ENCODE measurements around the gene KDM4B. TPM values are rescaled to one million over a fixed set of nuclear protein-coding genes. Genes with fewer than 3 reads are reported as not detected.

KDM4B gene
- total RNA-seq, 1 experiment from 2014 or later = 43.7 TPM

DNA sequence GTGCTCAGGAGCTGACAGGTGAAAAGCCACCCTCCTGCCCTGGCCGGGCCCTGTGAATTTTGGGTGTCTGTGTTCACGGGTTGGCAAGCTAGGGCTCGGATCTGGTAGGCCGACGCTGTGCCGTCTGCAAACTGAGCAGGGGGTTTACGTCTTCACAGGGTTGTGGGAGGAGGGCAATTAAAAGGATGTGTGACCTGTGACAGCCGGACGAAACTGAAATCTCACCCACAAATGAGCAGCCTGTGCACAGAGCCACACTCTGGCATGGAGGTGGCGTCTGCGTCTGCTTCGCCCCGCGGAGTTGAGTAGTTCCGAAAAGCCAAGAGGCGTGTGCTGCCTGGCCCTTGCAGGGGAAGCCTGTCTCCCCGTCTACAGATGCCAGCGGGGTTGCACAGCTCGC, 117.3 kb downstream of the KDM4B start:
- H4K91ac ChIP-seq (ENCODE audit: insufficient read length, low read depth, low read length) = no peak overlapping the region
- no peak overlapping the region for H3K23ac ChIP-seq (ENCODE audit: insufficient read length, low read depth, low read length)
- H3K23me2 ChIP-seq (ENCODE audit: insufficient read length, low read depth, low read length, poor library complexity, severe bottlenecking) = no peaks in the 10 kb centered on the region
- H3K79me2 ChIP-seq (ENCODE audit: insufficient read depth, low read length) = no peaks in the 10 kb centered on the region
- no peak overlapping the region for H4K8ac ChIP-seq (replicated peaks; ENCODE audit: insufficient read length, low read depth, low read length)
- no peak overlapping the region for H2BK20ac ChIP-seq (ENCODE audit: low read depth, low read length, poor library complexity, severe bottlenecking)
- no peak overlapping the region for H4K5ac ChIP-seq (ENCODE audit: insufficient read length, low read depth, low read length)
- no peak overlapping the region; a peak in 1 of 7 replicates for H3K27ac Mint-ChIP-seq
- no peaks in the 10 kb centered on the region for H4K20me1 ChIP-seq (ENCODE audit: control insufficient read depth, insufficient read depth, insufficient read length)
- peaks cover 0 to 21% (median 21%) of the 10 kb centered on the region in 3 experiments; a peak in 4 of 7 replicates for H3K36me3 Mint-ChIP-seq (ENCODE audit: insufficient read depth in 1 of 3, low read depth in 3 of 3)
- H3K4me2 ChIP-seq (ENCODE audit: insufficient read depth, insufficient read length, low read length) = no peak overlapping the region
- H3K4ac ChIP-seq (ENCODE audit: low read depth, low read length) = no peak overlapping the region
- H3T11ph ChIP-seq (ENCODE audit: low read length) = no peak overlapping the region
- H2AFZ ChIP-seq (ENCODE audit: low read length) = no peak overlapping the region
- H3K4me1 Mint-ChIP-seq = peaks cover 5 to 35% of the 10 kb centered on the region in 2 experiments; a peak in 3 of 4 replicates
- H3K9me3 Mint-ChIP-seq = no peaks in the 10 kb centered on the region; a peak in 1 of 5 replicates
- DNase-seq = no peak
- H2BK12ac ChIP-seq (ENCODE audit: insufficient read length, low read depth, low read length) = no peak overlapping the region
- H3K56ac ChIP-seq (ENCODE audit: insufficient read length, low read depth, low read length) = no peak overlapping the region
- no peak overlapping the region for H3K9ac ChIP-seq (ENCODE audit: extremely low read depth, insufficient read length, low read length)
- H3K18ac ChIP-seq (ENCODE audit: insufficient read length, low read depth, low read length) = no peak overlapping the region
- H3K4me1 ChIP-seq (ENCODE audit: insufficient read depth, low read length) = no peaks in the 10 kb centered on the region
- no CpG with 5 or more reads among the region's 19 CpGs for WGBS (ENCODE audit: extremely low coverage, insufficient read length, low lambda C conversion rate)
- H3K14ac ChIP-seq (ENCODE audit: insufficient read depth, low read length) = no peak overlapping the region
- H2AK5ac ChIP-seq (ENCODE audit: insufficient read length, low read length) = no peak overlapping the region
- no peaks in the 10 kb centered on the region for H3K79me1 ChIP-seq (ENCODE audit: insufficient read depth, low read depth, low read length, poor library complexity, severe bottlenecking)
- H3K9me3 ChIP-seq (ENCODE audit: control insufficient read depth, low read depth, low read length) = no peaks in the 10 kb centered on the region
- no peak overlapping the region for H2BK5ac ChIP-seq (ENCODE audit: insufficient read length, low read length)
- H3K27ac ChIP-seq (ENCODE audit: insufficient read length, low read depth, low read length) = no peak overlapping the region
- no peak overlapping the region for H2BK15ac ChIP-seq (ENCODE audit: low read depth, low read length)
- H3K27me3 Mint-ChIP-seq (ENCODE audit: low read depth) = no peaks in the 10 kb centered on the region
- TF ChIP-seq, protein P1, sequence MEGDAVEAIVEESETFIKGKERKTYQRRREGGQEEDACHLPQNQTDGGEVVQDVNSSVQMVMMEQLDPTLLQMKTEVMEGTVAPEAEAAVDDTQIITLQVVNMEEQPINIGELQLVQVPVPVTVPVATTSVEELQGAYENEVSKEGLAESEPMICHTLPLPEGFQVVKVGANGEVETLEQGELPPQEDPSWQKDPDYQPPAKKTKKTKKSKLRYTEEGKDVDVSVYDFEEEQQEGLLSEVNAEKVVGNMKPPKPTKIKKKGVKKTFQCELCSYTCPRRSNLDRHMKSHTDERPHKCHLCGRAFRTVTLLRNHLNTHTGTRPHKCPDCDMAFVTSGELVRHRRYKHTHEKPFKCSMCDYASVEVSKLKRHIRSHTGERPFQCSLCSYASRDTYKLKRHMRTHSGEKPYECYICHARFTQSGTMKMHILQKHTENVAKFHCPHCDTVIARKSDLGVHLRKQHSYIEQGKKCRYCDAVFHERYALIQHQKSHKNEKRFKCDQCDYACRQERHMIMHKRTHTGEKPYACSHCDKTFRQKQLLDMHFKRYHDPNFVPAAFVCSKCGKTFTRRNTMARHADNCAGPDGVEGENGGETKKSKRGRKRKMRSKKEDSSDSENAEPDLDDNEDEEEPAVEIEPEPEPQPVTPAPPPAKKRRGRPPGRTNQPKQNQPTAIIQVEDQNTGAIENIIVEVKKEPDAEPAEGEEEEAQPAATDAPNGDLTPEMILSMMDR (conservative IDR thresholded peaks at IDR 0.05) = no peak
- no peaks in the 10 kb centered on the region for H3K27me3 ChIP-seq (ENCODE audit: insufficient read depth, low read length)
- no peak overlapping the region for H2BK120ac ChIP-seq (ENCODE audit: low read depth, low read length, poor library complexity, severe bottlenecking)
- no peak overlapping the region for H3K4me3 Mint-ChIP-seq
